Stimulated activated CD4-positive, alpha-beta T cell treated with anti-CD3 and anti-CD28 coated beads, Interleukin-2, amount 100 ng/mL, for 4 hours (primary cell): ENCODE measurements around the gene IFFO2.
"Not testable (repeated sequence)": the region's sequence is repeated elsewhere in the genome, so short reads cannot be mapped to it uniquely, and the experiment has no call there.

ENCODE experiments used
- DNase-seq: peaks from one replicate; pipeline ENCODE4 v3.0.0-alpha.2; 2020; ENCODE audit warnings: low read depth

Gene IFFO2

GRCh38 chr1:18893120-18893519, 63.4 kb downstream of the IFFO2 start:
- DNase-seq, result no peak

DNA sequence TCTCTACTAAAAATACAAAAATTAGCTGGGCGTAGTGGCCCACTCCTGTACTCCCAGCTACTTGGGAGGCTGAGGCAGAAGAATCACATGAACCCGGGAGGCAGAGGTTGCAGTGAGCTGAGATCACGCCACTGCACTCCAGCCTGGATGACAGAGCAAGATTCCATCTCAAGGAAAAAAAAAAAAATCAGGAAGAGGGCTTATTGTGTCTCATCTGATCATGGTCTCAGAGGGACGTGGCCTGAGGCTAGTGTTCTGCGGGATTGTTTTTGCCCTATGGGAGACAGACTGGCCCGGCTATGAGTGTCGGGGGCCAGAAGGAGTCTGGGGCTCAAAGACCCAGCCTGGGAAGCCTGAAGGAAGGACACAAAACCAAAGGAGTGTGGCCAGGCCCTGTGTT, 64.6 kb downstream of the IFFO2 start:
- DNase-seq, result not testable (repeated sequence)

DNA sequence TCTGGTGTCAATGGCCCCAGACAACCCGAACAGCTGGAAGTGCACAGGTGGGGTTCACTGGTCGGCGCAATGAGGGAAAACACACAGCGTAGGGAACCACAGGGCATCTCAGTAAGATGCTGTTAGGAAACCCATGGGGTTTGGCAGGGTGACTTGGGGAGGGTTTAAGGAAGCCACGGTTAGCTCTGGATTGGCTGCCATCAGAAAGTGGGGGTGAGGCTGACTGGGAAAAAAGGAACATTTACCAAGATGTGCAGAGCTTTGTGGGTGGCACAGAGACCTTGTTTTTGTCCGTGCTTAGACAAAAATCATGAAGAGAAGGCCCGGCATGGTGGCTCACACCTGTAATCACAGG, 65.1 kb downstream of the IFFO2 start:
- no peak for DNase-seq

DNA sequence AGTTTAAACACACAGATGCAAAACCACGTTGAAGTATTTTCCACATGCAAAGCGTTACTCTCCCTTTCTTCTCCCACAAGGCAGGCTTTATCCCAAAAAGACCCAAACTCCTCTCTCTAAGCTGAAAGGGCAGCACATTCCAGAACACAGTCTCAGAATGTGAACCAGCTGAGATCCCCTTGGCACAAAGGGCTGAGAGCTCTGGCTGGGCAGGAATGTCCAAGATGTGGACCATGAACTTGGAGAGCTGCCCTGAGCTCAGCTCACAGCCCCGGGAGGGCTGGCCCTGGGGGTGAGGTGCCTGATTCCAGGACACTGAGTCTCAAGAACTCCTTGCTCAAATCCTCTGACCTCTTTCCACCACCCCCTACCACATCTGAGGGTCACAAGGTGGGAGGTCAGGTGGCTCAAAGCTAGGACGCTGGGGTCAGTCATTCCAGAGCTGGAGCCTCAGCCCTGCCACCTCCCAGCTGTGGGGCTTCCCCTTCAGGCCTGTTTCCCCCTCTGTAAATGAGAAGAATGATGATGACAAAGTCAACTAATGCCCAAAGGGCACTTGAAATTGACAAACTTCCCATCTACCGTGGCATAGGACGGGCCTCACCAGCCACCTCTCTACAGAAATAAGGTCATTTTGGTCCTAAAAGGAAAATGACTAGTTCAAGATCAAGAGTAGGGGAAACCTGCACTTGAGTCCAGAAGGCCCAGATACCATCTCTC, 65.6 kb downstream of the IFFO2 start:
- DNase-seq, result no peak

DNA sequence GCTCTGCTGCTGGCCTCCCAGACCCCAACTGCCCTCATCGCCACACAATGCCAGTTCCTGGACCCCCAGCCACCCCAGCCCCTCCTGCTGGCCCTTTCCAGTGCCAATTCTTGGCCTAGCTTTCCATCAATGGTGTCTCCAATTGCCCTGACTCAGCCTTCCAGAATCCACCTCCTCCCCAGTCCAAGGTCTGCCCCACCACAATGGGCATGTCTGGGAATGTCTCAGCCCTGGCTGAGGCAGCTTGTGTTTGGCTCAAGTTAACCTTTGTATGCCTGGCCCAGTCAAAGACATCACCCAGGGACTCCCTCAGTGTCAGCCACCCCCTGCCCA, 70.5 kb downstream of the IFFO2 start:
- DNase-seq, result no peak

DNA sequence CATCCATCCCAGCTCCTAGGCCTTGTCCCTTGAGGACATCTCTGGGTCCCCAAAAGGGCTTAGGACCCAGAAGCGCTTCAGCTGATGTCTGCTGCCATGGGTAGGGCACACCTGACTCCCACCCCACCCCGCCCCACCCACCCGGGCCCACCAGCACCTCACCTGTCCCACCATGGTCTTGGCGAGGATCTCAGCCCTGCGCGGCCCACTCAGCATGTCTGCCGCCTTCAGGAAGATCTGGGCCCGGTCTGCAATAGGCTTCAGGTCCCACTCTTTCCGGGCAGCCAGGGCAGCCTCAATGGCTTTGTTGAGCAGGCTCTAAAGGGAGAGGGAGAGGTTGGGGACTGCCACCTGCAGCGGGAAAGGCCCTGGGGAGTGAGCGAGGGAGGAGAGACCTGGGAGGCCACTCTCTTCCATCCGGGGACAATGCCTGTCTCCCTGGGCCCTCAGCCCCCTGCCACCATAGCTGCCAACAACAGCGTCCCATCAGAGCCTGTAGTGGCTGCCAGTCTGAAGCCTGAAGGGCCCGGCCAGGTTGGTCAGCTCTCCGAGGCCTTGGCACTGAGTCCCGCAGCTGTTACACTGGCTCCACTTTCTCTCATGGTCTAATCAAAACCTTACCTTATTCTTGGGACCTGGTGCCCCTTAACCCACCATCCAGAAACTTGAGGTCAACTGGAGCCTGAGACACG, 71.0 kb downstream of the IFFO2 start:
- no peak for DNase-seq

DNA sequence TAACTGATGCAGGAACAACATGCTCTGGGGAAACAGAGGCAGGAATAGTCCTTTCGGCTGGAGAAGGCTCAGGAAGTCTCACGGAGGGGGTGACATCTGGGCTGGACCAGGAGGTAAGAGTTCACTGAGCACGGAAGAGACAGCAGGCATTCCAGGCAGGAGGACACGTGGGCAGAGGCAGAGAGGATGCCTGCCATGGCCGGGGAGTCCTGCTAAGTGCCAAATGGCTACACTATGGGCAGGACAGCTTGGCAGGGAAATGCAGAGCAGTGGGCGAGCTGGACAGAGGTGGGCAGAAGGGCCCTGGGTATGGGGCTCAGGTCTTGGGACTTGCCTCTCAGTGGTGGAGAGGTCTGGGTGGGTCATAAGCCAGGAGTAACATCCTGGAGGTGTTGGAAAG, 71.7 kb downstream of the IFFO2 start:
- no peak for DNase-seq

DNA sequence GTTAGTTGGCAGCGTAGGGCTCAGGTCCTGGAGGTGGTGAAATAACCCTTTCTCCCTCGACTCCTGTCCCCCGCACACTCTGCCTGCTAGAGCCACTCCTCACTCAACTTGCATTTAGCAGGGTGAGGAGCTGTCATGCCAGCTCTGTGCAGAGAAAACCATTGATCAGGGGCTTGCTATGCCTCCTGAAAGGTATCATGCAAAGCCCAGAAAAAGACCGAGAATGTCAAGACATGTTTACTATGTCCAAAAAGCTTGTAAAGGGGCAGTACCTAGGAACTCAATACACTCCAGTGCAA, 72.1 kb downstream of the IFFO2 start:
- DNase-seq, result no peak

GRCh38 chr1:18883636-18884418, 72.6 kb downstream of the IFFO2 start:
- peak; percentile 52 for DNase-seq

DNA sequence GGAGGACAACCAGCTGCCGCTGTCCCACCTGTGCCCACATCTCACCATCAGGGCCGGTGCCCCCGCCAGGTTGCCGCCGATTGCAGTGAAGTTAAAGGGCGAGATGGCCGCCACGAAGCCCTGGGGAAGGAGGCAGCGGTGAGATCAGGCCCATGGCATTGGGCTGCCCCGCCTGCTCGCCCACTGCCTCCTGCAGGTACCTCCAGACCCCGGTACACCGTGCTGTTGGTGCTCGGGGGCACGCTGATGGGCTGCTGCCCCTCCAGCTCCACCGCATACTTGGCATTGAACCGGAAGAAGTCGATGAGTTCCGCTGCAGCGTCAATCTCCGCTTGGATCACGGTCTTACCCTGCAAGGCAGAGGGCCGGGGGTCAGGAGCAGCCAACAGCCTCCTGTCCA, 73.4 kb downstream of the IFFO2 start:
- no peak for DNase-seq

GRCh38 chr1:18882486-18882885, 74.0 kb downstream of the IFFO2 start:
- no peak for DNase-seq

- no peak for DNase-seq
Measured at GRCh38 chr1:18881642-18882431, 74.6 kb downstream of the IFFO2 start.

DNA sequence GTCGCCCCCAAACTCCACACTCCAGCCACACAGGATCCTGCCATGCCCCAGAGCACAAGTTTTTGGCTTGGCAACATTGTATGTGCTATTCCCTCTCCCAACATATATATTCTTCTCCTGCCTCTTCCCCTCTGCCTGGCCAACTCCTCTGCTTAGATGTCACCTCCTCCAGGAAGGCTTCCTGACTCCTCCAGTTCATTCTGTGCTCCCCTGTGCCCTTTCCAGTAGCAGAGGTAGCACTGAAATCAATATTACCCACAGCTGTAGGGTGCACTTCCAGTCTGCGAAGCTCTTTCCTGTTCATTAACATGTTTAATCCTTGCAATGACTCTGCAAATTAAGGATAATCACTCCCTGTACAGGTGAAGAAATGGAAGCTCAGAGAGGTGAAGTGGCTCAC, 75.3 kb downstream of the IFFO2 start:
- no peak for DNase-seq

GRCh38 chr1:18880585-18880984, 75.9 kb downstream of the IFFO2 start:
- DNase-seq, result no peak

GRCh38 chr1:18879791-18880309, 76.6 kb downstream of the IFFO2 start:
- DNase-seq, result no peak

DNA sequence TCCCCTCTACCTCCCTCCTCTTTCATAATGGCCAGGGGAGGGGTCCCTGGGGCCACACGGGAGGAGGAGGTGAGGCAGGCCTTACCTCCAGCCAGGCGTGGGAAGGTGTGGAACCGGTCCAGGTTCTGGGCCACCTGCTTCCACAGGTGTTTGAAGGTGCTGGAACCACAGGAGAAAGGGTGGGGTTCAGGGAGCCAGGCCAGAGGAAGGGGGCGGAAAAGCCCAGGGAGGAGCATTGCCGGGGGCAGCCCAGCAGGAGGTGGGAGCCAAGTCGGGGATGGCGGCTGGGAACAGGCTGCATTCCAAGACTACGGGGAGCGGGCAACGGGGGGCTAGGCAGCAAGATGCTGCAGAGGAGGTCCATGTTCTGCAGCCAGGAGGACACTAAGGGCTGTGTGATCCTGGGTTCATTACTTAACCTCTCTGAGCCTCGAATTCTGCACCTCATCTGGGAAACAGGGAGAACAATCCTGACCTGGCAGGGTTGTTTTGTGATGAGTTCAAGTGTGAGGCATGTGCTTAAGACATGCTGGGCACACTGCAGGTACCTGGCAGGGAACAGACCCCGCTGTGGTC, 77.2 kb downstream of the IFFO2 start:
- DNase-seq, result no peak

- DNase-seq, result no peak
Measured at GRCh38 chr1:18878538-18879214, 77.8 kb downstream of the IFFO2 start.

DNA sequence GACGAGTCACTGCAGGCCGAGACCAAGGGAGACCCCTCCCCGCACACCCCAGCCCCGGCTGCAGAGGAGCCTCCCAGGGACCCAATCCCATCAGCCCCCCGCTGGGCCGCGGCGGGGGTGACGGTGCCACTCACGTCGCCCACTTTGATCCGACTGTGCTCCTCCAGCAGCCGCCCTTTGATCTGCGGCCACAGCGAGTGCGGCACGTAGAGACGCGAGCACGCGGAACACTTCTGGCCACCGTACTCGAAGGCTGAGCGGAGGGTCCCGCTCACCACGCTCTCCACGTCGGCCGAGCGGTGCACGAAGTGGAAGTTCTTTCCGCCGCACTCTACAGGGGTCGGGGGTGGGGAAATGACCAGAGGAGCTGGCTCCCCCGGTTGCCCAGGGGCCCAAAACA, 79.2 kb downstream of the IFFO2 start:
- DNase-seq, result no peak

- DNase-seq, result no peak
Measured at GRCh38 chr1:18876210-18876609, 80.3 kb downstream of the IFFO2 start.

GRCh38 chr1:18875796-18876128, 80.7 kb downstream of the IFFO2 start:
- DNase-seq, result no peak

DNA sequence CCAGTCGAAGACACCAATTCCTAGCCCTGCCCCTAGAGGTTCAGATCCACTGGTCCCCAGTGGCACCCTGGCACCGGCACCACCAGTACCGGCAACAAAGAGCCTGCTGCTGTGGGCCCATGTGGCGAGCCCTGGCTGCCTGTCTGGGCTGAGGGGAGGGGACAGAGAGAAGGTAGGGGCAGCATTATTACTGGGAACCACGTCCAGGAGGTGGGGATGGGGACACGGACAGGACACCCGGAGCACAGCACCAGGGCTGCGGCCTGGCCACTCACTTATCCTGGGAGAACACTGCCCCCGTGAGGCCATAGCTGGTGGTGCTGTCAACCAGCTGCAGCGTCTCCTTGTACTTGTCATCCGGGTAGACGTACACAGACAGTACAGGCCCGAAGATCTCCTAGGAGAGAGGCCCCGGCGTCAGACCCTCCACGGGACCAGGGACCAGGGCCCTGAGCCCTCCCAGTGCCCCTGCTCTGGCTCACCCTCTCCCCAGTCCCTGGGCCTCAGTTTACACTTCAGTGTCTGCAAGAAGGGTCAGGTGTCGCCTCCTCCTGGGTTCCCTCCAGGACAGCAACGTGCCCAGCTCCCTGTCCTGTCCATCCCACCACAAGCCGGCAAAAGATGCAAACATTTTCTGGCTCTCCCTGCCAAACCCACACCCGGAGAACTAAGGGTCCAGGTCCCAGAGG, 81.2 kb downstream of the IFFO2 start:
- DNase-seq, result peak; percentile 44
